Adipocyte (in vitro differentiated cells): ENCODE results near the gene GRIA1.

Experiments
- DNase-seq: peaks from one replicate; pipeline ENCODE4 v3.0.0-alpha.2; 2015; ENCODE audit warnings: low read depth
- H3K27me3 ChIP-seq: replicated peaks from 2 replicates; pipeline ENCODE4 v1.7.0; 2013; ENCODE audit warnings: mild to moderate bottlenecking, low read length, moderate library complexity; ENCODE audit not compliant: control insufficient read depth, insufficient read depth
- H3K36me3 ChIP-seq: 2 replicates; pipeline ENCODE4 v1.7.0; 2013; ENCODE audit warnings: low read length, mild to moderate bottlenecking, moderate library complexity; ENCODE audit not compliant: control insufficient read depth, insufficient read depth, severe bottlenecking
- H3K4me1 ChIP-seq: 2 replicates; pipeline ENCODE4 v1.7.0; 2013; ENCODE audit warnings: mild to moderate bottlenecking, low read length, moderate library complexity; ENCODE audit not compliant: control insufficient read depth, insufficient read depth
- H3K4me3 ChIP-seq: 2 replicates; pipeline ENCODE4 v1.7.0; 2013; ENCODE audit warnings: mild to moderate bottlenecking, low read length, moderate library complexity
- H3K9ac ChIP-seq: 2 replicates; pipeline ENCODE4 v1.7.0; 2013; ENCODE audit warnings: mild to moderate bottlenecking, low read length, moderate library complexity
- H3K9me3 ChIP-seq: 2 replicates; pipeline ENCODE4 v1.7.0; 2013; ENCODE audit warnings: mild to moderate bottlenecking, low read length, moderate library complexity; ENCODE audit not compliant: control insufficient read depth

GRIA1 gene

GRCh38 chr5:153742060-153742459, 251.6 kb downstream of the GRIA1 start:
- no peak overlapping the region for H3K9ac ChIP-seq
- H3K4me3 ChIP-seq = no peak overlapping the region
- no peaks in the 10 kb centered on the region for H3K9me3 ChIP-seq
- DNase-seq = no peak
- no peaks in the 10 kb centered on the region for H3K36me3 ChIP-seq
- no peaks in the 10 kb centered on the region for H3K4me1 ChIP-seq
- no peaks in the 10 kb centered on the region for H3K27me3 ChIP-seq

GRCh38 chr5:153744751-153745150, 254.3 kb downstream of the GRIA1 start:
- Histone ChIP-seq H3K9ac (no peak overlapping the region), H3K36me3 (no peaks in the 10 kb centered on the region), H3K4me1 (no peaks in the 10 kb centered on the region), H3K4me3 (no peak overlapping the region), H3K27me3 (no peaks in the 10 kb centered on the region), H3K9me3 (no peaks in the 10 kb centered on the region)
- DNase-seq = no peak

DNA sequence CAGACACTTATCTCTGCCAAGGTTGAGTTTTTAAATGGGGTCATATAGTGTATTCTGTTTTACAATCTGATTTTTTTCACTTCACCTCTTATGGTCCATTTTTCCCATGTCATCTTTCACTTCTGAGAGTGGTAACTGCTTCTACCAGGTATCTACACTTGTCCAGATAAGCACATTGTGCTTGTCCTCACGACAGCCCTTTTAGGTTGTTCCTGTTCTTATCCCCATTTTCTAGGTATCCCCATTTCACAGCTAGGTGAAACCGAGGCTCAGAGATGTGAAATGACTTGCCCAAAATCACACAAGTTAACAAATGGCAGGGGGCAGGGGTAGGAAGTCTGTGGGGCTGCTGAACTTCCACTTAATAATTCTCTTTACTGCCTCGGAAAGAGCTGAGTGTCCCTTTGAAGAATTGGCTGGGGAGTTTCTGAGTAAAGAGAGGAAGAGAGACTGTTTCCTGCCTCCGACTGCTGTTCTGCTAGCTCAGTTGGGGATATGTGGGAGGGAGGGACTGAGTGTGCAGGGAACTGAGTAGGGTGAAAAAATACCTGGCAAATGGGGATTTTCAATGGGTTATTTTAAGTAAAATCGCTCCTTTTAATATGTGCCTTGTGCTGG, 255.4 kb downstream of the GRIA1 start:
- Histone ChIP-seq H3K4me3 (no peak overlapping the region), H3K36me3 (no peaks in the 10 kb centered on the region), H3K27me3 (no peaks in the 10 kb centered on the region), H3K9ac (no peak overlapping the region), H3K4me1 (no peaks in the 10 kb centered on the region), H3K9me3 (no peaks in the 10 kb centered on the region)
- no peak for DNase-seq

DNA sequence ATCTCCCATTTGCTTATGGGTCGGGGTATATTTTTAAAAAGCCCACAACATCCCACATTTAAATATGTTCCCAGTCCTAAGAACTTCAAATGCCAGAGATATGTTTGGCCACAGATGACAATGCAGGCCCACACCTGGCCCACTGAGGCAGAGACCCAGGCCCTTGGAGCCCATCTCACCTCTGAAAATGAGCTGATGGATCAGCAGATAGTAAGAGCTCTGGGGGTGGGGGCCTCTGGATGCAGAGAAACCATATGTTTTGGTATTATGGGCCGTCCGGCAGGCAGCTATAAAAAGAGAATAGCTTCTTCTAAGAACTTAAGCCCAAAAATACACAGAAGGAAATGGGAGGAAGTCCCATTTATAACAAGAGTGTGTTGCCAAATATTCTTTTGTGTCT, 256.0 kb downstream of the GRIA1 start:
- no peaks in the 10 kb centered on the region for H3K27me3 ChIP-seq
- no peak for DNase-seq
- no peaks in the 10 kb centered on the region for H3K4me1 ChIP-seq
- no peaks in the 10 kb centered on the region for H3K36me3 ChIP-seq
- H3K9me3 ChIP-seq = no peaks in the 10 kb centered on the region
- no peak overlapping the region for H3K9ac ChIP-seq
- no peak overlapping the region for H3K4me3 ChIP-seq

DNA sequence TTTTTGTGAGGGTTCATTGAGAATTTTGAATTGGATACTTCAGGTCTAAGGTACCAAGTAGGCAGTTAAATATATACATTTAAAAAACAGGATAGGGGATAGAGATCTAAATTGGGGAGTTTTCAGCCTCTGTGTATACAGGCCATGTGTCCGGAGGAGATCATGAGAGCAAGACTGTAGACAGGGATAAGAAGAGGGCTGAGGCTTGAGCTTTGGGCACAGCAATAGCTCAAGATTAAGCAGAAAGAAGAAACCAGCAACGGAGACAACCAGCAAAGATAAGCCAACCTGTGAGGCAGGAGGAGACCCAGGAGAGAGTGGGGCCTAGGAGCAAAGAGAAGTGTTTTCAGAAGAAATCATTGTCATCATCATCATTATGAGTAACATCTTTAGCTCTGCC, 258.4 kb downstream of the GRIA1 start:
- H3K4me1 ChIP-seq = no peaks in the 10 kb centered on the region
- no peaks in the 10 kb centered on the region for H3K36me3 ChIP-seq
- H3K9ac ChIP-seq = no peak overlapping the region
- no peak for DNase-seq
- no peak overlapping the region for H3K4me3 ChIP-seq
- H3K27me3 ChIP-seq = no peaks in the 10 kb centered on the region
- H3K9me3 ChIP-seq = no peaks in the 10 kb centered on the region

DNA sequence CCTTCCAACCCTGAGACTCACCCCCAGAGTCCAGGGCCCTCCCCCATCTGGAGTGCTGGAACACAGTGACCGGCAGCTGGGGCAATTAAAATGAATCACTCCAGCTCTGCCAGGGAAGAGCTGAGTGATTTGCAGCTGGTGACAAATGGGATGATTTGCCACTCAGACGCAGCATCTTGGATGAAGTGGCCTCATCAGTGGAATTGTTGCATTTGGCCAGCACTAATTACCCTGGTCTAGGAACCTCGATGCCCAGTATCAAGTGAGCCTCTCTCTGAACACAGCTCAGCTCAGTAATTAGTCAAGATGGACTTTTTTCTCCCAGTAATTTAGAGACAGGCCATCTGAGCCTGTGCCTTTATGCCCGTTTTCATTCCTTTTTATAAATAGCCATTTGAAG, 259.5 kb downstream of the GRIA1 start:
- Histone ChIP-seq H3K4me1 (no peaks in the 10 kb centered on the region), H3K36me3 (no peaks in the 10 kb centered on the region)
- no peak for DNase-seq

GRCh38 chr5:153751251-153751650, 260.8 kb downstream of the GRIA1 start:
- Histone ChIP-seq H3K9me3 (no peaks in the 10 kb centered on the region), H3K36me3 (no peaks in the 10 kb centered on the region), H3K4me3 (no peak overlapping the region), H3K4me1 (no peaks in the 10 kb centered on the region), H3K27me3 (no peaks in the 10 kb centered on the region), H3K9ac (no peak overlapping the region)
- no peak for DNase-seq

More for the DNA sequence above, 259.5 kb downstream of the GRIA1 start:
- H3K4me3 ChIP-seq = no peak overlapping the region
- H3K9ac ChIP-seq = no peak overlapping the region
- no peaks in the 10 kb centered on the region for H3K9me3 ChIP-seq
- no peaks in the 10 kb centered on the region for H3K27me3 ChIP-seq

DNA sequence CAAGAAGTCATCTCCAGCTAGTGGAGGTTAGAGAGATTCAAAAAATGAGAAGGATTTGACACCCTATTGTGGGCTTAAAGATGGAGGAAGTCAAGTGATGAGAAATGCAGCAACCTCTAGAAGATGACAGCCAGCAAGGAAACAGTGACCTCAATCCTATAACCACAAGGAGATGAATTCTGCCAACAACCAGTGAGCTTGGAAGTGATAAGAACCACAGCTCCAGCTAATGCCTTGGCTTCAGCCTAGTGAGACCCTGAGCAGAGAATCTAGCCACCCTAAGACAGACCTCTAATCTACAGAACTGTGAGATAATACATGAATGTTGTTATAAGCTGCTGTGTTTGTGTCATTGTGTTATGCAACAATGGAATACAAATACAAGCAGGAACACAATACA, 262.4 kb downstream of the GRIA1 start:
- H3K4me1 ChIP-seq = no peaks in the 10 kb centered on the region
- H3K36me3 ChIP-seq = no peaks in the 10 kb centered on the region
- DNase-seq = no peak
- H3K4me3 ChIP-seq = no peak overlapping the region
- peaks cover 9% of the 10 kb centered on the region for H3K9me3 ChIP-seq
- no peak overlapping the region for H3K9ac ChIP-seq
- H3K27me3 ChIP-seq = no peaks in the 10 kb centered on the region

- Histone ChIP-seq H3K36me3 (no peaks in the 10 kb centered on the region), H3K9me3 (peaks cover 9% of the 10 kb centered on the region), H3K4me1 (no peaks in the 10 kb centered on the region), H3K27me3 (no peaks in the 10 kb centered on the region), H3K4me3 (no peak overlapping the region), H3K9ac (no peak overlapping the region)
- DNase-seq = no peak
These were observed 263.4 kb downstream of the GRIA1 start for GRCh38 chr5:153753645-153754432.

DNA sequence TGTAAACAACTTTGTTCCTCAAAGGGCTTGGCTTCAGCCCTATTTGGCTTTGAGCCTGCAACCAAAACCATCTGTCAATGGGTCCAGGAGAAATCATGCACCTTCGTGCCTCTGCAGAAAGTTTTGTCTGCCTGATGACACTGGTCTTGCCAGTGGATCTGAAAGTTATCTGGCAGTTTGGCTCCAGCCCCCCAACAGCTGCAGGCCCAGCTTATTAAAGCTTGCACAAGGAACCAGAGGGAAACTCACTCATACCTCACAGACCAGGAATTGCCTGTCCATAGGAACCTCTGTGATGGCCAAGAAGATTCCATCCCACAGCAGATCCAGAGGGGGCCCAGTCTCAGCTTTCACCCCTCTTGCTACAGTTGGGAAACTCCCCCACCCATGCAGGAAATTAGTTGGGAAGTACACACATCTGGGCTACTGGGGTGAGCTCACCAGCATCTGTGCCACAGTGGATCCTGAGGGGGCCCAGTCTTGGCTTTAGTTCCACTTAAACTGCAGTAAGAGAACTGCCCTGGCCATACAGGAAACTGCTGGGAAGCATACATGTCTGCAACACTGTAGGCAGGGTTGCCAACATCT, 265.5 kb downstream of the GRIA1 start:
- peaks cover 16% of the 10 kb centered on the region for H3K9me3 ChIP-seq
- no peaks in the 10 kb centered on the region for H3K4me1 ChIP-seq
- H3K27me3 ChIP-seq = no peaks in the 10 kb centered on the region
- H3K36me3 ChIP-seq = no peaks in the 10 kb centered on the region
- H3K4me3 ChIP-seq = no peak overlapping the region
- no peak for DNase-seq
- no peak overlapping the region for H3K9ac ChIP-seq

DNA sequence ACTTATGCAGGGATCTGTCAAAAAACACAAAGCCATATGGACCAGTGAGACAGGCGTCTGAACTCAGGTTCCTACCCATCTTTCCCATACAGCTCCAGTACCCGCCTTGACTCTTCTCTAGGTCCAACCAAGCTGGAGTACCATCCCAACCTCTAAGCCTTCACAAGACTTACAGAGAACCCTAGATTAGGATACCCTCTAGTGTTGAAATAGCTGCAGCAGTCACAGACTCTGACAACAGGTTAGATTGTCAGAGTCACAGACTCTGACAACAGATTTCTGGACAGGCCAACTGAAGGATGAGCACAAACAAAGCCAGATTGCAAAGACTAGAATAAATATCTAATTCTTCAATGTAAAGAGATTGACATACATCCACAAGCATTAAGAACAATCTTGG, 266.1 kb downstream of the GRIA1 start:
- peaks cover 16% of the 10 kb centered on the region for H3K9me3 ChIP-seq
- no peak for DNase-seq
- no peaks in the 10 kb centered on the region for H3K4me1 ChIP-seq
- H3K27me3 ChIP-seq = no peaks in the 10 kb centered on the region
- H3K9ac ChIP-seq = no peak overlapping the region
- no peaks in the 10 kb centered on the region for H3K36me3 ChIP-seq
- no peak overlapping the region for H3K4me3 ChIP-seq
